ENCODE data around the gene SEMA3A.

DNA sequence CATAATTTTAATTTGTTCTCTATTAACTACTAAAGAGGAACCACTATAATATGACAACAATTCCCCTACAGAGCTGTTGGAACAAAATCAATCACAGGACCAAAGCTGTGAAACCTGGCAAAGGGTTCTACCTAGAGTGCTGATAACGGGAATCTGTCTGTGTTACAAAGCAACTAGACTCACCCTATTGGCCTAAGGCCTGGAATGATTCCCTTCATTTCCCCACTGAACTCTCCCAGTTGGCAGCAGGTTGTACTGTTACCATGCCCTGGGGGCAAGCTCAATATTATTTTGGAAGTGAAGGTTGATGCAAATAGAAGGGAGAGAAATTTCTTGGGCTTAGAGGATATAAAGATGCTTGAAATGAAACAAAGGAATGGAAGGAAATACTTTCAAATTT is 81.8 kb downstream of the SEMA3A start:
- TF ChIP-seq RARB (CRISPR knock-in tag; IDR thresholded peaks at IDR 0.05) (no peak), SNAI2 (CRISPR knock-in tag; IDR thresholded peaks at IDR 0.05) (no peak)
